Stimulated activated CD8-positive, alpha-beta memory T cell treated with anti-CD3 and anti-CD28 coated beads, Interleukin-7, amount 100 ng/mL, for 4 hours (primary cell): ENCODE measurements around the gene NBR1.
"Not testable (repeated sequence)": the region's sequence is repeated elsewhere in the genome, so short reads cannot be mapped to it uniquely, and the experiment has no call there.

Experiments
- DNase-seq, 2 donors: peaks; one replicate each; pipeline ENCODE4 v3.0.0-alpha.2; 2020; ENCODE audit warnings: low read depth in 2 of 2

NBR1 gene

GRCh38 chr17:43246456-43246855 is 75.4 kb downstream of the NBR1 start:
- DNase-seq, result not testable (repeated sequence)
